Measurements from ENCODE around the gene KLRF1. TPM values are rescaled to one million over a fixed set of nuclear protein-coding genes. Genes with fewer than 3 reads are reported as not detected.

KLRF1 gene
- polyA plus RNA-seq, 1 of the 3 experiments (the other 2 are of a cell fraction) = not detected

DNA sequence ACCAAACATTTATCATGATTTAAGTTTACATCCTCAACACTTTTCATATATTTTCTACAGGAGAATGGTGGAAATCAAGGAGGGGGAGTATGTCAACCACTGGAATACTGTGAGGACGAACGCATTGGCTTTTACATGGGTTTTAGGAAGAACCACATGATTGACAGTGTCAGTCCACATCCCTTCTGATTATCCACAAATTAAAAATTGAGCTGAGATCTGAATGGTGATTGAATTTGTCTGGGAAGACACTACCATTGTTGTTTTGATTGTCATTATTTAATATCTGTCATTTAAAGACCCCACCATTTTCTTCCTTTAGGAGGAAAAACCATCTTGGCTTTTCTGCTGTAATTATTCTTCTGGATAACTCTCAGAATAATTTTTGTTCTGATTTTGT, 31.3 kb upstream of the KLRF1 start:
- no peaks in the 10 kb centered on the region for H4K20me1 ChIP-seq (ENCODE audit: insufficient read depth)
- no peak overlapping the region for H3K4me2 ChIP-seq
- 35% methylated on average over 2 of the region's 2 CpGs for WGBS (ENCODE audit: low lambda C conversion rate)
- no peaks in the 10 kb centered on the region for H3K4me1 ChIP-seq (ENCODE audit: control insufficient read depth in 1 of 2, insufficient read depth in 2 of 2, low read depth in 1 of 2, low read length in 1 of 2)
- no peak overlapping the region for H2AFZ ChIP-seq (ENCODE audit: low read depth)
- no peak for DNase-seq
- H3K36me3 ChIP-seq (replicated peaks in 1 of 2; ENCODE audit: control insufficient read depth in 1 of 2, insufficient read depth in 2 of 2, low read length in 1 of 2) = no peaks in the 10 kb centered on the region
- no peaks in the 10 kb centered on the region for H3K9me3 ChIP-seq
- H3K9ac ChIP-seq = no peak overlapping the region
- ChIA-PET CTCF (no interaction called here), POLR2A (no interaction called here)
- no peak overlapping the region for H3K4me3 ChIP-seq (ENCODE audit: low read depth in 2 of 2, low read length in 1 of 2)
- H3K27ac ChIP-seq (ENCODE audit: low read depth in 2 of 2, low read length in 1 of 2) = no peak overlapping the region
- H3F3A ChIP-seq (replicated peaks; ENCODE audit: insufficient read depth) = no peaks in the 10 kb centered on the region
- TF ChIP-seq MXI1 (IDR thresholded peaks at IDR 0.05; ENCODE audit: low read depth, low read length) = no peak
- TF ChIP-seq, protein P1, sequence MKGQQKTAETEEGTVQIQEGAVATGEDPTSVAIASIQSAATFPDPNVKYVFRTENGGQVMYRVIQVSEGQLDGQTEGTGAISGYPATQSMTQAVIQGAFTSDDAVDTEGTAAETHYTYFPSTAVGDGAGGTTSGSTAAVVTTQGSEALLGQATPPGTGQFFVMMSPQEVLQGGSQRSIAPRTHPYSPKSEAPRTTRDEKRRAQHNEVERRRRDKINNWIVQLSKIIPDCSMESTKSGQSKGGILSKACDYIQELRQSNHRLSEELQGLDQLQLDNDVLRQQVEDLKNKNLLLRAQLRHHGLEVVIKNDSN (IDR thresholded peaks at IDR 0.05; ENCODE audit: borderline replicate concordance, low read depth) = no peak
- no peak for TF ChIP-seq RAD21 (IDR thresholded peaks at IDR 0.05; ENCODE audit: low read length)
- TF ChIP-seq FOXM1 (IDR thresholded peaks at IDR 0.05; ENCODE audit: low read depth) = no peak
- no peak for TF ChIP-seq TEAD4 (IDR thresholded peaks at IDR 0.05; ENCODE audit: borderline replicate concordance, insufficient read depth)
- no peak for TF ChIP-seq JUND (IDR thresholded peaks at IDR 0.05)
- no peak for TF ChIP-seq NFIC (IDR thresholded peaks at IDR 0.05; ENCODE audit: borderline replicate concordance)
- no peak for TF ChIP-seq YY1 (IDR thresholded peaks at IDR 0.05; ENCODE audit: low read depth)
- no peak for TF ChIP-seq FOSL2 (IDR thresholded peaks at IDR 0.05; ENCODE audit: borderline replicate concordance, low read depth)
- no peak for TF ChIP-seq MEF2A (IDR thresholded peaks at IDR 0.05; ENCODE audit: borderline replicate concordance, low read depth)
- no peak for TF ChIP-seq EP300 (IDR thresholded peaks at IDR 0.05; ENCODE audit: borderline replicate concordance in 1 of 2, low read depth in 1 of 2, low read length in 1 of 2)
- TF ChIP-seq ELF1 (IDR thresholded peaks at IDR 0.05) = no peak
- no peak for TF ChIP-seq RFX5 (IDR thresholded peaks at IDR 0.05; ENCODE audit: low read length)
- no peak for TF ChIP-seq SMC3 (IDR thresholded peaks at IDR 0.05; ENCODE audit: low read depth, low read length)
- no peak for TF ChIP-seq RXRA (IDR thresholded peaks at IDR 0.05; ENCODE audit: borderline replicate concordance, low read depth)
- no peak for TF ChIP-seq NRF1 (IDR thresholded peaks at IDR 0.05; ENCODE audit: low read depth, low read length)
- TF ChIP-seq, protein P2, sequence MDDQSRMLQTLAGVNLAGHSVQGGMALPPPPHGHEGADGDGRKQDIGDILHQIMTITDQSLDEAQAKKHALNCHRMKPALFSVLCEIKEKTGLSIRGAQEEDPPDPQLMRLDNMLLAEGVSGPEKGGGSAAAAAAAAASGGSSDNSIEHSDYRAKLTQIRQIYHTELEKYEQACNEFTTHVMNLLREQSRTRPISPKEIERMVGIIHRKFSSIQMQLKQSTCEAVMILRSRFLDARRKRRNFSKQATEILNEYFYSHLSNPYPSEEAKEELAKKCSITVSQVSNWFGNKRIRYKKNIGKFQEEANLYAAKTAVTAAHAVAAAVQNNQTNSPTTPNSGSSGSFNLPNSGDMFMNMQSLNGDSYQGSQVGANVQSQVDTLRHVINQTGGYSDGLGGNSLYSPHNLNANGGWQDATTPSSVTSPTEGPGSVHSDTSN (IDR thresholded peaks at IDR 0.05) = no peak
- no peak for TF ChIP-seq POLR2AphosphoS5 (IDR thresholded peaks at IDR 0.05; ENCODE audit: low read depth, low read length)
- H3K27me3 ChIP-seq (ENCODE audit: insufficient read depth) = no peaks in the 10 kb centered on the region; the same call in 1 of the 2 replicates
- H3K9me2 ChIP-seq = no peaks in the 10 kb centered on the region
- no peaks in the 10 kb centered on the region for H3K79me2 ChIP-seq (ENCODE audit: insufficient read depth)

DNA sequence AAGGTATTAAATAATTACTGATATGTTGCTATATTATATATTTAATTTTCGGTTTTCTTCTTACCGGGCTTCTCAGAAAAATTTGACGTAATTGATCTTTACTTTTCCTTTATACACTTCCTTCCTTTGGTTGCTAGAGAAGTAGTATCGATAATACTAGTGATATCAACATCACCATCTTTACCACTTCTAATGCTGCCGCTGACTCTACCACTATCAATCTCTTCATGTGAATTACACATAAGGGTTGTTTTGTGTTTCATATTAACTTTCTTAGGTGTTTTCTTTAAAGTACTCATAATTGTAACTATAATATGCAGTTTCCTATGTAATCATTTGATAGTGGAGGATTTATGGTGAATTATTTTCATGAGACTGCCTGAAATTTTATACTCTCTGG, 30.9 kb upstream of the KLRF1 start:
- DNase-seq = no peak
- no peaks in the 10 kb centered on the region for H4K20me1 ChIP-seq (ENCODE audit: insufficient read depth)
- H3F3A ChIP-seq (replicated peaks; ENCODE audit: insufficient read depth) = no peaks in the 10 kb centered on the region
- H3K27ac ChIP-seq (ENCODE audit: low read depth in 2 of 2, low read length in 1 of 2) = no peak overlapping the region
- H3K36me3 ChIP-seq (replicated peaks in 1 of 2; ENCODE audit: control insufficient read depth in 1 of 2, insufficient read depth in 2 of 2, low read length in 1 of 2) = no peaks in the 10 kb centered on the region
- no peak overlapping the region for H3K9ac ChIP-seq
- no peaks in the 10 kb centered on the region for H3K4me1 ChIP-seq (ENCODE audit: control insufficient read depth in 1 of 2, insufficient read depth in 2 of 2, low read depth in 1 of 2, low read length in 1 of 2)
- H3K9me2 ChIP-seq = no peaks in the 10 kb centered on the region
- H3K79me2 ChIP-seq (ENCODE audit: insufficient read depth) = no peaks in the 10 kb centered on the region
- no peak overlapping the region for H3K4me3 ChIP-seq (ENCODE audit: low read depth in 2 of 2, low read length in 1 of 2)
- TF ChIP-seq, protein P3, sequence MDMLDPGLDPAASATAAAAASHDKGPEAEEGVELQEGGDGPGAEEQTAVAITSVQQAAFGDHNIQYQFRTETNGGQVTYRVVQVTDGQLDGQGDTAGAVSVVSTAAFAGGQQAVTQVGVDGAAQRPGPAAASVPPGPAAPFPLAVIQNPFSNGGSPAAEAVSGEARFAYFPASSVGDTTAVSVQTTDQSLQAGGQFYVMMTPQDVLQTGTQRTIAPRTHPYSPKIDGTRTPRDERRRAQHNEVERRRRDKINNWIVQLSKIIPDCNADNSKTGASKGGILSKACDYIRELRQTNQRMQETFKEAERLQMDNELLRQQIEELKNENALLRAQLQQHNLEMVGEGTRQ (IDR thresholded peaks at IDR 0.05; ENCODE audit: borderline replicate concordance, low read depth, low read length) = no peak
- TF ChIP-seq, protein P4, sequence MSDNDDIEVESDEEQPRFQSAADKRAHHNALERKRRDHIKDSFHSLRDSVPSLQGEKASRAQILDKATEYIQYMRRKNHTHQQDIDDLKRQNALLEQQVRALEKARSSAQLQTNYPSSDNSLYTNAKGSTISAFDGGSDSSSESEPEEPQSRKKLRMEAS (IDR thresholded peaks at IDR 0.05; ENCODE audit: low read depth) = no peak
- no peak for TF ChIP-seq RXRA (IDR thresholded peaks at IDR 0.05; ENCODE audit: borderline replicate concordance, low read depth)
- no peak for TF ChIP-seq EZH2phosphoT487 (IDR thresholded peaks at IDR 0.05; ENCODE audit: borderline replicate concordance, low read depth)
- no peak for TF ChIP-seq GABPA (IDR thresholded peaks at IDR 0.05; ENCODE audit: low read depth)
- TF ChIP-seq, protein P5, sequence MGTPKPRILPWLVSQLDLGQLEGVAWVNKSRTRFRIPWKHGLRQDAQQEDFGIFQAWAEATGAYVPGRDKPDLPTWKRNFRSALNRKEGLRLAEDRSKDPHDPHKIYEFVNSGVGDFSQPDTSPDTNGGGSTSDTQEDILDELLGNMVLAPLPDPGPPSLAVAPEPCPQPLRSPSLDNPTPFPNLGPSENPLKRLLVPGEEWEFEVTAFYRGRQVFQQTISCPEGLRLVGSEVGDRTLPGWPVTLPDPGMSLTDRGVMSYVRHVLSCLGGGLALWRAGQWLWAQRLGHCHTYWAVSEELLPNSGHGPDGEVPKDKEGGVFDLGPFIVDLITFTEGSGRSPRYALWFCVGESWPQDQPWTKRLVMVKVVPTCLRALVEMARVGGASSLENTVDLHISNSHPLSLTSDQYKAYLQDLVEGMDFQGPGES (IDR thresholded peaks at IDR 0.05; ENCODE audit: low read depth, low read length) = no peak
- TF ChIP-seq, protein P6, sequence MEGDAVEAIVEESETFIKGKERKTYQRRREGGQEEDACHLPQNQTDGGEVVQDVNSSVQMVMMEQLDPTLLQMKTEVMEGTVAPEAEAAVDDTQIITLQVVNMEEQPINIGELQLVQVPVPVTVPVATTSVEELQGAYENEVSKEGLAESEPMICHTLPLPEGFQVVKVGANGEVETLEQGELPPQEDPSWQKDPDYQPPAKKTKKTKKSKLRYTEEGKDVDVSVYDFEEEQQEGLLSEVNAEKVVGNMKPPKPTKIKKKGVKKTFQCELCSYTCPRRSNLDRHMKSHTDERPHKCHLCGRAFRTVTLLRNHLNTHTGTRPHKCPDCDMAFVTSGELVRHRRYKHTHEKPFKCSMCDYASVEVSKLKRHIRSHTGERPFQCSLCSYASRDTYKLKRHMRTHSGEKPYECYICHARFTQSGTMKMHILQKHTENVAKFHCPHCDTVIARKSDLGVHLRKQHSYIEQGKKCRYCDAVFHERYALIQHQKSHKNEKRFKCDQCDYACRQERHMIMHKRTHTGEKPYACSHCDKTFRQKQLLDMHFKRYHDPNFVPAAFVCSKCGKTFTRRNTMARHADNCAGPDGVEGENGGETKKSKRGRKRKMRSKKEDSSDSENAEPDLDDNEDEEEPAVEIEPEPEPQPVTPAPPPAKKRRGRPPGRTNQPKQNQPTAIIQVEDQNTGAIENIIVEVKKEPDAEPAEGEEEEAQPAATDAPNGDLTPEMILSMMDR (IDR thresholded peaks at IDR 0.05) = no peak
- H3K27me3 ChIP-seq (ENCODE audit: insufficient read depth) = no peaks in the 10 kb centered on the region; the same call in 1 of the 2 replicates
- no peak overlapping the region for H2AFZ ChIP-seq (ENCODE audit: low read depth)
- CTCF ChIA-PET = interaction anchor here (0.8 to 2.1 kb wide), 2 partner anchors 46 to 110 kb away, joined by 3 to 7 read pairs; no protein-coding TSS in a partner anchor
- H3K4me2 ChIP-seq = no peak overlapping the region
- 20% methylated on average over 5 of the region's 5 CpGs for WGBS (ENCODE audit: low lambda C conversion rate)
- H3K9me3 ChIP-seq = no peaks in the 10 kb centered on the region
- POLR2A ChIA-PET = no interaction called here
